HepG2 (cell line): ENCODE data around the gene UBE2S. TPM values are rescaled to one million over a fixed set of nuclear protein-coding genes. Genes with fewer than 3 reads are reported as not detected.

Source experiments
- CC2D1A ChIP-seq: sonication (generic); formaldehyde crosslinking; IDR thresholded peaks from 2 replicates; pipeline ENCODE4 v1.8.1; 2023; ENCODE audit warnings: mild to moderate bottlenecking, missing genetic modification reagents
- KDM5B ChIP-seq: sonication (generic); formaldehyde crosslinking; IDR thresholded peaks from 2 replicates; pipeline ENCODE4 v1.4.0; 2020; ENCODE audit warnings: missing genetic modification reagents, mild to moderate bottlenecking, borderline replicate concordance
- KLF15 ChIP-seq: sonication (generic); formaldehyde crosslinking; IDR thresholded peaks from 2 replicates; pipeline ENCODE4 v1.8.1; 2023; ENCODE audit warnings: borderline replicate concordance, mild to moderate bottlenecking, inconsistent platforms, missing genetic modification reagents, mixed read lengths
- MIER2 ChIP-seq: IDR thresholded peaks from 2 replicates; pipeline ENCODE4 v1.6.1; 2016; ENCODE audit warnings: missing biosample characterization, missing genetic modification reagents
- NR2F2 ChIP-seq: IDR thresholded peaks from 2 replicates; pipeline ENCODE4 v1.6.1; 2012; ENCODE audit warnings: low read depth, inconsistent platforms, borderline replicate concordance
- PCBP1 ChIP-seq: fragments of 200-400 bp; formaldehyde crosslinking; IDR thresholded peaks from 2 replicates; pipeline ENCODE4 v1.6.1; 2017; ENCODE audit warnings: mild to moderate bottlenecking, low read depth, low read length, borderline replicate concordance
- RFX5 ChIP-seq: IDR thresholded peaks from 2 replicates; pipeline ENCODE4 v1.6.1; 2011; ENCODE audit warnings: low read depth, low read length, improper control_type of control experiment
- SP140L ChIP-seq: sonication (generic); formaldehyde crosslinking; IDR thresholded peaks from 2 replicates; pipeline ENCODE4 v1.4.0; 2020; ENCODE audit warnings: missing genetic modification reagents, borderline replicate concordance
- SRSF9 ChIP-seq: fragments of 200-400 bp; formaldehyde crosslinking; IDR thresholded peaks from 2 replicates; pipeline ENCODE4 v1.6.1; 2018; ENCODE audit warnings: borderline replicate concordance, mild to moderate bottlenecking, low read depth, low read length; ENCODE audit not compliant: insufficient read depth, poor library complexity, severe bottlenecking
- TAF1 ChIP-seq: sonication (generic); formaldehyde crosslinking; IDR thresholded peaks from 2 replicates; pipeline ENCODE4 v1.4.0; 2020; ENCODE audit warnings: missing genetic modification reagents
- ZNF121 ChIP-seq: sonication (generic); formaldehyde crosslinking; IDR thresholded peaks from 2 replicates; pipeline ENCODE4 v1.5.0; 2020; ENCODE audit warnings: mild to moderate bottlenecking, missing genetic modification reagents
- ZNF558 ChIP-seq: sonication (generic); formaldehyde crosslinking; IDR thresholded peaks from 2 replicates; pipeline ENCODE4 v1.9.0; 2022; ENCODE audit warnings: mild to moderate bottlenecking, missing genetic modification reagents, borderline replicate concordance
- ZNF749 ChIP-seq: sonication (generic); formaldehyde crosslinking; IDR thresholded peaks from 2 replicates; pipeline ENCODE4 v1.8.0; 2022; ENCODE audit warnings: mild to moderate bottlenecking, missing genetic modification reagents, moderate library complexity, borderline replicate concordance
- ZSCAN20 ChIP-seq: sonication (generic); formaldehyde crosslinking; IDR thresholded peaks from 2 replicates; pipeline ENCODE4 v1.4.0; 2020; ENCODE audit warnings: missing genetic modification reagents, mild to moderate bottlenecking, borderline replicate concordance
- polyA plus RNA-seq, 8 experiments: library from polyadenylated mRNA; depleted of rRNA in 3 of 8; stranded (reverse) in 7 of 8; unstranded in 1 of 8; fragments of >200 nt; fragmentation: Illumina TruSeq in 4 of 8; extraction: Trizol in 4 of 8; gene quantifications; 2 replicates each; pipeline versions ENCODE4 v1.2.1 to v1.2.3, GENCODE V29; 2011 to 2016; ENCODE audit warnings: low read depth in 4 of 8, missing spikeins in 1 of 8, mixed read lengths in 1 of 8; ENCODE audit not compliant: insufficient read depth in 1 of 8
- total RNA-seq, 5 experiments: library from RNA; depleted of rRNA; stranded (reverse); fragments of >200 nt; fragmentation: Illumina TruSeq; extraction: Trizol; gene quantifications; 2 replicates each; pipeline ENCODE4 v1.2.3, GENCODE V29; 2016; ENCODE audit warnings: low read depth in 1 of 5
- TF ChIP-seq, protein P1 (sequence below): sonication (generic); formaldehyde crosslinking; IDR thresholded peaks from 2 replicates; pipeline ENCODE4 v1.4.0; 2020; ENCODE audit warnings: missing genetic modification reagents, borderline replicate concordance
- TF ChIP-seq, protein P2 (sequence below): sonication (generic); formaldehyde crosslinking; IDR thresholded peaks from 2 replicates; pipeline ENCODE4 v1.5.1; 2020; ENCODE audit warnings: mild to moderate bottlenecking, missing genetic modification reagents, moderate library complexity
- TF ChIP-seq, protein P3 (sequence below): sonication (generic); formaldehyde crosslinking; IDR thresholded peaks from 2 replicates; pipeline ENCODE4 v1.8.0; 2023; ENCODE audit warnings: mild to moderate bottlenecking, missing genetic modification reagents
- TF ChIP-seq, protein P4 (sequence below): sonication (generic); formaldehyde crosslinking; IDR thresholded peaks from 2 replicates; pipeline ENCODE4 v1.4.0; 2020; ENCODE audit warnings: missing genetic modification reagents; ENCODE audit errors: not compliant biosample characterization
- TF ChIP-seq, protein P5 (sequence below): sonication (generic); formaldehyde crosslinking; IDR thresholded peaks from 2 replicates; pipeline ENCODE4 v1.4.0; 2020; ENCODE audit warnings: mild to moderate bottlenecking, missing genetic modification reagents

Gene UBE2S
- total and polyA plus RNA-seq, 2 of the 13 experiments (the other 11 are each of a cell fraction or from before 2014, with no cell fraction given): 32.2 to 39.3 TPM

DNA sequence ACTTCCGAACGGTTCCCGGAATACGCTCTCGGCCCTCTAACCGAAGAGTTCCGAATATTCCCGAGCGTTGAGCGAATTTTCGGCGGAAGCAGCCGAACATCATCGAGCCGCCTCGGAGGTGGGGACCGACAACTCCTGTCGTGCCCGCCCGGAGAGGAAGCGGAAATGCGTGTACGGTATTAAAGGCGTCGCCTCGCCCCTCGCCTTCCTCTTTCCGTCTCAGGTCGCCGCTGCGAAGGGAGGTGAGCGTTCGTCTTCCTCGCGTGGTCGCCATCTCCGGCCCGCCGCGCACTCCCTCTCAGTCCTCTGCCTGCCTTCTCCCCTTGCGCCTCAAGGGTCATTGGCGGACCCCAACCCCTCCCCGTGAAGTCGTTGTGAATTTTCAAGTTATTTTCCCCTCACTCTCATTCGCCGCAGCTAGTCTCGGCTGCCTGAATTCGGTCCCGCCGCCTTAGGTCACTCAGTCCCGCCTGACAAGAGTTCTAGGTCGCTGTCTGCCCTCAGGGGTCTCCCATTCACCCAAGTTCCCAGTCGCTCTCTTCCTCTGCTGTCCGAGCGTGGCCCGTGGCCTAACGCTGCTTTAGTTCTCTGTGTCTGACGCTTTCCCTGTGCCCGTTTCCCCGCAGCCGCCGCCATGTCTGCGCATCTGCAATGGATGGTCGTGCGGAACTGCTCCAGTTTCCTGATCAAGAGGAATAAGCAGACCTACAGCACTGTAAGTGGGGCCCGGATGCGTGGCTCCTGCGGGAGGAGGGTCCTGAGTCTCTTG, 21.7 kb downstream of the UBE2S start, which contains the start of gene RPL28 (continued):
- TF ChIP-seq, protein P1, sequence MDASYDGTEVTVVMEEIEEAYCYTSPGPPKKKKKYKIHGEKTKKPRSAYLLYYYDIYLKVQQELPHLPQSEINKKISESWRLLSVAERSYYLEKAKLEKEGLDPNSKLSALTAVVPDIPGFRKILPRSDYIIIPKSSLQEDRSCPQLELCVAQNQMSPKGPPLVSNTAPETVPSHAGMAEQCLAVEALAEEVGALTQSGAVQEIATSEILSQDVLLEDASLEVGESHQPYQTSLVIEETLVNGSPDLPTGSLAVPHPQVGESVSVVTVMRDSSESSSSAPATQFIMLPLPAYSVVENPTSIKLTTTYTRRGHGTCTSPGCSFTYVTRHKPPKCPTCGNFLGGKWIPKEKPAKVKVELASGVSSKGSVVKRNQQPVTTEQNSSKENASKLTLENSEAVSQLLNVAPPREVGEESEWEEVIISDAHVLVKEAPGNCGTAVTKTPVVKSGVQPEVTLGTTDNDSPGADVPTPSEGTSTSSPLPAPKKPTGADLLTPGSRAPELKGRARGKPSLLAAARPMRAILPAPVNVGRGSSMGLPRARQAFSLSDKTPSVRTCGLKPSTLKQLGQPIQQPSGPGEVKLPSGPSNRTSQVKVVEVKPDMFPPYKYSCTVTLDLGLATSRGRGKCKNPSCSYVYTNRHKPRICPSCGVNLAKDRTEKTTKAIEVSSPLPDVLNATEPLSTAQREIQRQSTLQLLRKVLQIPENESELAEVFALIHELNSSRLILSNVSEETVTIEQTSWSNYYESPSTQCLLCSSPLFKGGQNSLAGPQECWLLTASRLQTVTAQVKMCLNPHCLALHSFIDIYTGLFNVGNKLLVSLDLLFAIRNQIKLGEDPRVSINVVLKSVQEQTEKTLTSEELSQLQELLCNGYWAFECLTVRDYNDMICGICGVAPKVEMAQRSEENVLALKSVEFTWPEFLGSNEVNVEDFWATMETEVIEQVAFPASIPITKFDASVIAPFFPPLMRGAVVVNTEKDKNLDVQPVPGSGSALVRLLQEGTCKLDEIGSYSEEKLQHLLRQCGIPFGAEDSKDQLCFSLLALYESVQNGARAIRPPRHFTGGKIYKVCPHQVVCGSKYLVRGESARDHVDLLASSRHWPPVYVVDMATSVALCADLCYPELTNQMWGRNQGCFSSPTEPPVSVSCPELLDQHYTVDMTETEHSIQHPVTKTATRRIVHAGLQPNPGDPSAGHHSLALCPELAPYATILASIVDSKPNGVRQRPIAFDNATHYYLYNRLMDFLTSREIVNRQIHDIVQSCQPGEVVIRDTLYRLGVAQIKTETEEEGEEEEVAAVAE (CRISPR knock-in tag): peak; percentile 85
- TF ChIP-seq PCBP1 (peak; percentile 23; the same call in 1 of the 2 replicates), SRSF9 (no peak), MIER2 (CRISPR knock-in tag) (peak; percentile 32; the same call in 1 of the 2 replicates), ZNF121 (CRISPR knock-in tag) (no peak), TAF1 (peak; percentile 100), SP140L (no peak), KLF15 (CRISPR knock-in tag) (no peak), KDM5B (peak; percentile 84), ZNF749 (CRISPR knock-in tag) (peak; percentile 68; the same call in 1 of the 2 replicates), CC2D1A (CRISPR knock-in tag) (no peak), NR2F2 (no peak), ZSCAN20 (no peak), RFX5 (no peak), ZNF558 (CRISPR knock-in tag) (peak; percentile 18; the same call in 1 of the 2 replicates)
- TF ChIP-seq, protein P2, sequence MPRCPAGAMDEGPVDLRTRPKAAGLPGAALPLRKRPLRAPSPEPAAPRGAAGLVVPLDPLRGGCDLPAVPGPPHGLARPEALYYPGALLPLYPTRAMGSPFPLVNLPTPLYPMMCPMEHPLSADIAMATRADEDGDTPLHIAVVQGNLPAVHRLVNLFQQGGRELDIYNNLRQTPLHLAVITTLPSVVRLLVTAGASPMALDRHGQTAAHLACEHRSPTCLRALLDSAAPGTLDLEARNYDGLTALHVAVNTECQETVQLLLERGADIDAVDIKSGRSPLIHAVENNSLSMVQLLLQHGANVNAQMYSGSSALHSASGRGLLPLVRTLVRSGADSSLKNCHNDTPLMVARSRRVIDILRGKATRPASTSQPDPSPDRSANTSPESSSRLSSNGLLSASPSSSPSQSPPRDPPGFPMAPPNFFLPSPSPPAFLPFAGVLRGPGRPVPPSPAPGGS (CRISPR knock-in tag): 0 out of 2 replicates have a peak, but pooled peaks have one; percentile 49
- TF ChIP-seq, protein P3, sequence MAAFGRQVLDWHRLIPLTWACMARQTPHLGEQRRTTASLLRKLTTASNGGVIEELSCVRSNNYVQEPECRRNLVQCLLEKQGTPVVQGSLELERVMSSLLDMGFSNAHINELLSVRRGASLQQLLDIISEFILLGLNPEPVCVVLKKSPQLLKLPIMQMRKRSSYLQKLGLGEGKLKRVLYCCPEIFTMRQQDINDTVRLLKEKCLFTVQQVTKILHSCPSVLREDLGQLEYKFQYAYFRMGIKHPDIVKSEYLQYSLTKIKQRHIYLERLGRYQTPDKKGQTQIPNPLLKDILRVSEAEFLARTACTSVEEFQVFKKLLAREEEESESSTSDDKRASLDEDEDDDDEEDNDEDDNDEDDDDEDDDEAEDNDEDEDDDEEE (CRISPR knock-in tag): peak; percentile 96
- TF ChIP-seq, protein P4, sequence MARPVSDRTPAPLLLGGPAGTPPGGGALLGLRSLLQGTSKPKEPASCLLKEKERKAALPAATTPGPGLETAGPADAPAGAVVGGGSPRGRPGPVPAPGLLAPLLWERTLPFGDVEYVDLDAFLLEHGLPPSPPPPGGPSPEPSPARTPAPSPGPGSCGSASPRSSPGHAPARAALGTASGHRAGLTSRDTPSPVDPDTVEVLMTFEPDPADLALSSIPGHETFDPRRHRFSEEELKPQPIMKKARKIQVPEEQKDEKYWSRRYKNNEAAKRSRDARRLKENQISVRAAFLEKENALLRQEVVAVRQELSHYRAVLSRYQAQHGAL: no peak
- TF ChIP-seq, protein P5, sequence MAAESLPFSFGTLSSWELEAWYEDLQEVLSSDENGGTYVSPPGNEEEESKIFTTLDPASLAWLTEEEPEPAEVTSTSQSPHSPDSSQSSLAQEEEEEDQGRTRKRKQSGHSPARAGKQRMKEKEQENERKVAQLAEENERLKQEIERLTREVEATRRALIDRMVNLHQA (CRISPR knock-in tag): no peak
